H1 (cell line): ENCODE results near the gene KLHL41. TPM values are rescaled to one million over a fixed set of nuclear protein-coding genes. Genes with fewer than 3 reads are reported as not detected.

Experiments used
- CTCF ChIA-PET: fragments of 300-600 bp; sonication (Branson Sonifier 250); formaldehyde crosslinking; loops from one replicate; lab custom pipeline; 2021; ENCODE audit not compliant: partially characterized antibody; lab: Charles Lee
- POLR2A ChIA-PET: fragments of 300-600 bp; sonication (Branson Sonifier 250); formaldehyde crosslinking; loops from one replicate; lab custom pipeline; 2021; ENCODE audit warnings: inconsistent platforms; ENCODE audit not compliant: partially characterized antibody; lab: Charles Lee
- DNase-seq, 2 experiments: peaks; one replicate each; pipeline versions ENCODE4 v3.0.0 to v3.0.0-alpha.2; 2010 to 2022; ENCODE audit warnings: low spot score in 2 of 2, low read depth in 1 of 2, mixed read lengths in 1 of 2
- FAIRE-seq: peaks from 2 replicates; lab custom pipeline; 2011; peaks lifted over from hg19 to GRCh38; lab: Jason Lieb, UNC
- H2AFZ ChIP-seq: 2 replicates; pipeline ENCODE4 v1.8.1; 2012; ENCODE audit warnings: low read length, inconsistent platforms
- H2AK5ac ChIP-seq: 2 replicates; pipeline ENCODE4 v1.6.1; 2013; ENCODE audit warnings: low read depth, low read length
- H2BK120ac ChIP-seq: replicated peaks from 2 replicates; pipeline ENCODE3; 2013; ENCODE audit warnings: low read depth, low read length, inconsistent platforms
- H2BK12ac ChIP-seq: 2 replicates; pipeline ENCODE4 v1.6.1; 2013; ENCODE audit warnings: low read depth, low read length
- H2BK15ac ChIP-seq: 2 replicates; pipeline ENCODE4 v1.6.1; 2013; ENCODE audit warnings: low read length
- H2BK20ac ChIP-seq: 2 replicates; pipeline ENCODE4 v1.6.1; 2013; ENCODE audit warnings: low read length
- H2BK5ac ChIP-seq: 2 replicates; pipeline ENCODE4 v1.6.1; 2013; ENCODE audit warnings: low read depth, low read length
- H3K14ac ChIP-seq: 2 replicates; pipeline ENCODE4 v1.6.1; 2013; ENCODE audit warnings: inconsistent platforms; ENCODE audit not compliant: insufficient read length
- H3K18ac ChIP-seq: 2 replicates; pipeline ENCODE4 v1.6.1; 2013; ENCODE audit warnings: low read length; ENCODE audit errors: extremely low read depth
- H3K23ac ChIP-seq: 2 replicates; pipeline ENCODE4 v1.6.1; 2013; ENCODE audit warnings: inconsistent platforms; ENCODE audit not compliant: insufficient read length
- H3K23me2 ChIP-seq: 2 replicates; pipeline ENCODE4 v1.6.1; 2013; ENCODE audit warnings: low read depth, low read length
- H3K27ac ChIP-seq: 2 replicates; pipeline ENCODE4 v1.6.1; 2011; ENCODE audit warnings: low read depth, low read length, inconsistent platforms
- H3K27me3 ChIP-seq, 4 experiments: replicated peaks in 1 of 4; 1 replicate in 1 of 4; 2 replicates in 3 of 4; pipeline versions ENCODE4 v1.6.1 to v1.8.1; 2011 to 2013; ENCODE audit warnings: low read length in 3 of 4, mild to moderate bottlenecking in 3 of 4, inconsistent platforms in 2 of 4, mixed read lengths in 2 of 4, moderate library complexity in 1 of 4; ENCODE audit not compliant: control insufficient read depth in 3 of 4, insufficient read depth in 3 of 4; ENCODE audit errors: extremely low read depth in 1 of 4
- H3K36me3 ChIP-seq, 4 experiments: 2 replicates each; pipeline versions ENCODE4 v1.6.1 to v1.8.1; 2011 to 2013; ENCODE audit warnings: mild to moderate bottlenecking in 4 of 4, low read length in 3 of 4, moderate library complexity in 2 of 4, control low read depth in 1 of 4, inconsistent platforms in 1 of 4; ENCODE audit not compliant: insufficient read depth in 4 of 4, control insufficient read depth in 2 of 4
- H3K4ac ChIP-seq: replicated peaks from 2 replicates; pipeline ENCODE3; 2013; ENCODE audit warnings: low read length, low read depth, mixed read lengths, inconsistent platforms; ENCODE audit not compliant: insufficient read length
- H3K4me1 ChIP-seq, 4 experiments: replicated peaks in 1 of 4; 1 replicate in 1 of 4; 2 replicates in 3 of 4; pipeline versions ENCODE4 v1.6.1 to v1.8.1; 2011 to 2013; ENCODE audit warnings: low read length in 3 of 4, inconsistent platforms in 2 of 4, mixed read lengths in 1 of 4; ENCODE audit not compliant: insufficient read depth in 4 of 4, control insufficient read depth in 3 of 4
- H3K4me2 ChIP-seq, 2 experiments: 2 replicates each; pipeline versions ENCODE4 v1.6.1 to v1.8.1; 2011 to 2013; ENCODE audit warnings: low read depth in 2 of 2, low read length in 2 of 2, control low read depth in 1 of 2, inconsistent platforms in 1 of 2, mild to moderate bottlenecking in 1 of 2; ENCODE audit not compliant: insufficient read depth in 1 of 2
- H3K4me3 ChIP-seq, 4 experiments: fragments of 200-600, 300-600 bp in 1 of 4; sonication (generic), shearing (Covaris generic), sonication (Bioruptor Twin) in 1 of 4; 2 replicates each; pipeline versions ENCODE4 v1.5.1 to v1.8.1; 2011 to 2016; ENCODE audit warnings: low read length in 4 of 4, low read depth in 3 of 4, control low read depth in 2 of 4, inconsistent platforms in 2 of 4, mild to moderate bottlenecking in 2 of 4, mixed read lengths in 1 of 4, moderate library complexity in 1 of 4; ENCODE audit not compliant: insufficient read depth in 2 of 4; ENCODE audit errors: extremely low read depth in 1 of 4
- H3K56ac ChIP-seq: replicated peaks from 2 replicates; pipeline ENCODE3; 2013; ENCODE audit warnings: low read depth, mild to moderate bottlenecking, mixed read lengths, low read length, inconsistent platforms; ENCODE audit not compliant: insufficient read length
- H3K79me1 ChIP-seq: 2 replicates; pipeline ENCODE4 v1.6.1; 2013; ENCODE audit warnings: low read depth, low read length, control low read depth
- H3K79me2 ChIP-seq, 2 experiments: 2 replicates each; pipeline versions ENCODE4 v1.6.1 to v1.8.1; 2012 to 2013; ENCODE audit warnings: low read length in 2 of 2, mild to moderate bottlenecking in 2 of 2, inconsistent platforms in 1 of 2; ENCODE audit not compliant: insufficient read depth in 2 of 2, control insufficient read depth in 1 of 2
- H3K9ac ChIP-seq, 4 experiments: replicated peaks in 1 of 4; 1 replicate in 1 of 4; 2 replicates in 3 of 4; pipeline versions ENCODE4 v1.6.1 to v1.8.1; 2011 to 2013; ENCODE audit warnings: low read depth in 3 of 4, low read length in 3 of 4, control low read depth in 2 of 4, mild to moderate bottlenecking in 2 of 4, moderate library complexity in 2 of 4, inconsistent platforms in 1 of 4; ENCODE audit errors: extremely low read depth in 1 of 4
- H3K9me3 ChIP-seq, 2 experiments: 2 replicates each; pipeline versions ENCODE4 v1.6.1 to v1.8.1; 2012 to 2013; ENCODE audit warnings: mild to moderate bottlenecking in 2 of 2, moderate library complexity in 2 of 2, control low read depth in 1 of 2, inconsistent platforms in 1 of 2, low read depth in 1 of 2, low read length in 1 of 2, mixed read lengths in 1 of 2; ENCODE audit not compliant: insufficient read depth in 2 of 2
- H4K20me1 ChIP-seq, 2 experiments: replicated peaks in 1 of 2; 2 replicates each; pipeline versions ENCODE3 to v1.8.1; 2011 to 2013; ENCODE audit warnings: inconsistent platforms in 2 of 2, low read length in 2 of 2, mild to moderate bottlenecking in 1 of 2; ENCODE audit not compliant: insufficient read depth in 2 of 2, control insufficient read depth in 1 of 2
- H4K5ac ChIP-seq: 2 replicates; pipeline ENCODE4 v1.6.1; 2013; ENCODE audit warnings: low read length, low read depth, mixed read lengths, inconsistent platforms; ENCODE audit not compliant: insufficient read length
- H4K8ac ChIP-seq: 2 replicates; pipeline ENCODE4 v1.8.0; 2013; ENCODE audit warnings: mild to moderate bottlenecking, moderate library complexity, low read length, inconsistent platforms; ENCODE audit not compliant: insufficient read depth; ENCODE audit errors: extremely low read depth
- H4K91ac ChIP-seq: replicated peaks from 2 replicates; pipeline ENCODE3; 2013; ENCODE audit warnings: low read length, mixed read lengths, inconsistent platforms; ENCODE audit not compliant: insufficient read length
- ASH2L ChIP-seq: fragments of 200-600, 300-600 bp; sonication (generic); IDR thresholded peaks from one replicate; pipeline ENCODE4 v1.7.1; 2017; ENCODE audit warnings: low read length
- BRCA1 ChIP-seq: IDR thresholded peaks from 2 replicates; pipeline ENCODE4 v1.6.1; 2012; ENCODE audit warnings: low read depth, low read length, improper control_type of control experiment
- CBX8 ChIP-seq: fragments of 300-800, 300-1000 bp; sonication (generic); IDR thresholded peaks from 2 replicates; pipeline ENCODE4 v1.7.1; 2016; ENCODE audit warnings: low read depth, low read length, borderline replicate concordance
- CREB1 ChIP-seq: IDR thresholded peaks from 2 replicates; pipeline ENCODE4 v1.6.1; 2012; ENCODE audit warnings: inconsistent platforms
- GTF2F1 ChIP-seq: IDR thresholded peaks from 2 replicates; pipeline ENCODE4 v1.6.1; 2012; ENCODE audit warnings: low read depth, low read length, improper control_type of control experiment, borderline replicate concordance
- MAFK ChIP-seq: IDR thresholded peaks from 2 replicates; pipeline ENCODE4 v1.6.1; 2012; ENCODE audit warnings: low read depth, mild to moderate bottlenecking, improper control_type of control experiment, low read length
- NANOG ChIP-seq: IDR thresholded peaks from 2 replicates; pipeline ENCODE4 v1.6.1; 2011; ENCODE audit warnings: low read length, low read depth, mild to moderate bottlenecking, inconsistent platforms; ENCODE audit not compliant: insufficient read depth, poor library complexity, severe bottlenecking
- RFX5 ChIP-seq: IDR thresholded peaks from 2 replicates; pipeline ENCODE4 v1.6.1; 2011; ENCODE audit warnings: low read depth, low read length, improper control_type of control experiment, borderline replicate concordance
- SIN3A ChIP-seq, 2 experiments: IDR thresholded peaks in 1 of 2; conservative IDR thresholded peaks in 1 of 2; 2 replicates each; pipeline ENCODE4 v1.6.1; 2011 to 2012; ENCODE audit warnings: low read length in 2 of 2, improper control_type of control experiment in 1 of 2, low read depth in 1 of 2, mild to moderate bottlenecking in 1 of 2
- SIX5 ChIP-seq: IDR thresholded peaks from 2 replicates; pipeline ENCODE4 v1.6.1; 2011; ENCODE audit warnings: mild to moderate bottlenecking, low read depth, low read length
- SP1 ChIP-seq: IDR thresholded peaks from 2 replicates; pipeline ENCODE4 v1.6.1; 2011; ENCODE audit warnings: low read depth, low read length
- TBP ChIP-seq: IDR thresholded peaks from 2 replicates; pipeline ENCODE4 v1.6.1; 2011; ENCODE audit warnings: low read depth, low read length, improper control_type of control experiment
- WGBS, 2 experiments: shearing (Covaris generic) in 1 of 2; methylation state at CpG; one replicate each; pipeline versions ENCODE4 v1.1.6 to v1.1.7; 2013 to 2015; ENCODE audit warnings: low lambda C conversion rate in 2 of 2, mixed read lengths in 2 of 2, inconsistent platforms in 1 of 2, low coverage in 1 of 2, missing lambda C conversion rate in 1 of 2; ENCODE audit not compliant: insufficient replicate concordance in 2 of 2, insufficient coverage in 1 of 2, insufficient read length in 1 of 2; ENCODE audit errors: extremely low coverage in 1 of 2, missing lambda C conversion rate in 1 of 2; 5-methylcytosine and 5-hydroxymethylcytosine counted together
- polyA plus RNA-seq, 7 experiments: library from polyadenylated mRNA; depleted of rRNA in 3 of 7; stranded (reverse) in 5 of 7; unstranded in 2 of 7; fragments of >200 nt in 5 of 7; fragments of 200-250 nt in 2 of 7; gene quantifications; 1 replicate in 5 of 7; 2 replicates in 1 of 7; 4 replicates in 1 of 7; pipeline versions ENCODE4 v1.2.1 to v1.2.3, GENCODE V29; 2011 to 2013; ENCODE audit warnings: missing spikeins in 2 of 7, mixed read lengths in 2 of 7
- total RNA-seq: library from RNA; stranded (reverse); fragmentation: NEBNext Ultra II Directional; extraction: Animal tissue kit (Norgen Biotek cat#: 25700); gene quantifications from 2 replicates; pipeline ENCODE4 v1.2.1, GENCODE V29; 2021
- TF ChIP-seq, protein P1 (sequence below): IDR thresholded peaks from 2 replicates; pipeline ENCODE4 v1.6.1; 2012; ENCODE audit warnings: inconsistent platforms

KLHL41 gene
- total and polyA plus RNA-seq, 2 of the 8 experiments (the other 6 are each of a cell fraction or from before 2014, with no cell fraction given) = not detected

DNA sequence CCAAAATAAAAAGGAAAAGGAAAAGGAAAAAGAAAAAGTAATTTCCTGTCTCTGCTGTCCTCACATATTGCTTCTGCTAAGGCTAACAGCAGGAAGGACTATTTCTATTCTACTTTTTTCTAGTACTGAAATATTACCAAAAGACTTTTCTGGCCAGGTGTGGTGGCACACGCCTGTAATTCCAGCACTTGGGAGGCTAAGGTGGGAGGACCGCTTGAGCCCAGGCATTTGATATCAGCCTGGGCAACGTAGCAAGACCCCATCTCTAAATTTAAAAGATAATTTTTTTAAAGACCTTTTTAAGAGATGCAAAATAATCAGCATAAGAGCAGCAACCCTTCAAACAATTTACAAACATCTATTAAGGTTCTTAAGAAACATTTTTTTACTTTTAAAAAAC lies 32.9 kb downstream of the KLHL41 start:
- Histone ChIP-seq H3K4me1 (no peaks in the 10 kb centered on the region), H3K56ac (no peak overlapping the region), H3K36me3 (peaks cover 0 to 55% (median 15%) of the 10 kb centered on the region in 4 experiments; a peak in 6 of 8 replicates), H3K79me1 (no peaks in the 10 kb centered on the region), H2BK12ac (no peak overlapping the region), H3K9ac (no peak overlapping the region), H4K5ac (no peak overlapping the region), H2BK15ac (no peak overlapping the region), H2BK20ac (no peak overlapping the region), H3K9me3 (no peaks in the 10 kb centered on the region), H3K4ac (no peak overlapping the region), H4K8ac (no peak overlapping the region; the same call in 1 of the 2 replicates), H2AFZ (no peak overlapping the region), H2AK5ac (no peak overlapping the region), H3K4me2 (no peak overlapping the region), H3K79me2 (no peaks in the 10 kb centered on the region), H3K27ac (no peak overlapping the region), H3K4me3 (no peak overlapping the region), H2BK5ac (no peak overlapping the region), H4K91ac (no peak overlapping the region), H4K20me1 (no peaks in the 10 kb centered on the region), H3K23me2 (no peaks in the 10 kb centered on the region), H3K18ac (no peak overlapping the region), H3K23ac (no peak overlapping the region), H3K27me3 (no peaks in the 10 kb centered on the region), H2BK120ac (no peak overlapping the region), H3K14ac (no peak overlapping the region)
- FAIRE-seq (no peak), DNase-seq (no peak)
- POLR2A ChIA-PET = no interaction called here
- CTCF ChIA-PET = no interaction called here
- 97% methylated on average over 3 of the region's 3 CpGs; no CpG with 5 or more reads in 1 of the 2 experiments for WGBS, 2 experiments
- TF ChIP-seq GTF2F1 (no peak), SIX5 (no peak), BRCA1 (no peak), TBP (no peak), SIN3A (conservative IDR thresholded peaks at IDR 0.05 in 1 of 2, IDR thresholded peaks at IDR 0.05 in 1 of 2; ENCODE audit: low read depth in 1 of 2, low read length in 2 of 2) (no peak), MAFK (no peak), SP1 (no peak), RFX5 (no peak), NANOG (no peak), ASH2L (no peak), CREB1 (no peak), CBX8 (no peak)
- TF ChIP-seq, protein P1, sequence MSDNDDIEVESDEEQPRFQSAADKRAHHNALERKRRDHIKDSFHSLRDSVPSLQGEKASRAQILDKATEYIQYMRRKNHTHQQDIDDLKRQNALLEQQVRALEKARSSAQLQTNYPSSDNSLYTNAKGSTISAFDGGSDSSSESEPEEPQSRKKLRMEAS = no peak
